Retinal pigment epithelial cell (primary cell): ENCODE measurements around the gene TNS2.
A peak's percentile ranks its signal among the peaks of the same experiment; 100 is the strongest.

Experiments
- DNase-seq: peaks from one replicate; pipeline ENCODE4 v3.0.0-alpha.2; 2010; ENCODE audit warnings: low read depth
- H3K4me3 ChIP-seq: 2 replicates; pipeline ENCODE4 v1.5.1; 2011; ENCODE audit warnings: mild to moderate bottlenecking, low read length, control low read depth, moderate library complexity
- TF ChIP-seq, protein P1 (sequence below): conservative IDR thresholded peaks from 2 replicates; pipeline ENCODE4 v1.5.1; 2011; ENCODE audit warnings: low read depth, low read length, control low read depth, inconsistent platforms

Gene TNS2

DNA sequence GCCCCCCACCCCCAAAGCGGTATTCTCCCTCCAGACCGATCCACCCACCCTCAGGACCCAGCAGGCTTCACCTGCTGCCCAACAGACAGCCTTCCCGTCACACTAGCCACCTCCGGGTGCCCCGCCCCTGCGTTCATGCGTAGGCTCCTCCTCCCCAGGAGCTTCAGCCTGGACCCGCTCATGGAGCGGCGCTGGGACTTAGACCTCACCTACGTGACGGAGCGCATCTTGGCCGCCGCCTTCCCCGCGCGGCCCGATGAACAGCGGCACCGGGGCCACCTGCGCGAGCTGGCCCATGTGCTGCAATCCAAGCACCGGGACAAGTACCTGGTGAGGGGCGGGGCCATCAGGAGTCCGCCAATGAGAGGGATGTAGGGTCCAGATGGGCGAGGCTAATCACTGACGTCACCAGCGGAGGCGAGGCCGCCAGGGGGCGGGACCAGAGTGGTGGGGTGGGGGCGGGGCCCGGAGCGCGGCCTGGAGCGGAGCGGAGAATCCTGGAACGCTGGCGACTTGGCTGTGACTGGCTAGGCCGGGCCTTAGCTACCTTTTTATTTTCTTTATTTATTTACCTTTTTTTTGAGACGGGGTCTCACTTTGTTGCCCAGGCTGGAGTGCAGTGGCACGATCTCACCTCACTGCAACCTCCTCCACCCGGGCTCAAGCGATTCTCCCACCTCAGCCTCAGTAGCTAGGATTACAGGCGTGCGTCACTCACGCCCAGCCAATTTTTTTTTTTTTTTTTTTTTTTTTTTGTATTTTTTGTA is 4.4 kb downstream of the TNS2 start:
- H3K4me3 ChIP-seq, result peak overlapping the region; percentile 82
- TF ChIP-seq, protein P1, sequence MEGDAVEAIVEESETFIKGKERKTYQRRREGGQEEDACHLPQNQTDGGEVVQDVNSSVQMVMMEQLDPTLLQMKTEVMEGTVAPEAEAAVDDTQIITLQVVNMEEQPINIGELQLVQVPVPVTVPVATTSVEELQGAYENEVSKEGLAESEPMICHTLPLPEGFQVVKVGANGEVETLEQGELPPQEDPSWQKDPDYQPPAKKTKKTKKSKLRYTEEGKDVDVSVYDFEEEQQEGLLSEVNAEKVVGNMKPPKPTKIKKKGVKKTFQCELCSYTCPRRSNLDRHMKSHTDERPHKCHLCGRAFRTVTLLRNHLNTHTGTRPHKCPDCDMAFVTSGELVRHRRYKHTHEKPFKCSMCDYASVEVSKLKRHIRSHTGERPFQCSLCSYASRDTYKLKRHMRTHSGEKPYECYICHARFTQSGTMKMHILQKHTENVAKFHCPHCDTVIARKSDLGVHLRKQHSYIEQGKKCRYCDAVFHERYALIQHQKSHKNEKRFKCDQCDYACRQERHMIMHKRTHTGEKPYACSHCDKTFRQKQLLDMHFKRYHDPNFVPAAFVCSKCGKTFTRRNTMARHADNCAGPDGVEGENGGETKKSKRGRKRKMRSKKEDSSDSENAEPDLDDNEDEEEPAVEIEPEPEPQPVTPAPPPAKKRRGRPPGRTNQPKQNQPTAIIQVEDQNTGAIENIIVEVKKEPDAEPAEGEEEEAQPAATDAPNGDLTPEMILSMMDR, result no peak
- peak; percentile 78 for DNase-seq

DNA sequence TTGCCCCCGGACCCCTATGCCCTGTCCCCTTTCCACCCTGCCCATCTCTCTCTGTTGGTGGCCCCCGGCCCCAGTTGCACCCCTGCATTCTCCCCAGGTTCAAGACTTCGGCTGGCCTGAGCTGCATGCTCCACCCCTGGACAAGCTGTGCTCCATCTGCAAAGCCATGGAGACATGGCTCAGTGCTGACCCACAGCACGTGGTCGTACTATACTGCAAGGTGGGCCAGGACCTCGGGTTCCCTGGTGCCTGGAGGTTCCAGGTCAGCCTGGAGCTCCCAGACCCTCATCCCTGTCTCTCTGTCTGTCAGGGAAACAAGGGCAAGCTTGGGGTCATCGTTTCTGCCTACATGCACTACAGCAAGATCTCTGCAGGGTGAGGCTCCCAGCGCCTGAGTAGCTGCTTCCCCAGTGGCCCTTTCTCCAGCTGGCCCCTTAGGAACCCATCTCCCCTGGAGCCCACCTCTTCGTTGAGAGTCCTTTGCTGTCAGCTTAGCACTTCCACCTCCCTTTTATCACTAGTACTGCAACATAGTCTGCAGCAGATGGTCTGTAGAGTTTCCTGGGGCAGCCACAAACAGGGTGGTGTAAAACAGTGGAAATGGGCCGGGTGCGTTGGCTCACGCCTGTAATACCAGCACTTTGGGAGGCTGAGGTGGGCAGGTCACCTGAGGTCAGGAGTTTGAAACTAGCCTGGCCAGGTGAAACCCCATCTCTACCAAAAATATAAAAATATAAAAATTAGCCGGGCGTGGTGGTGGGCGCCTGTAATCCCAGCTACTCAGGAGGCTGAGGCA is 5.8 kb downstream of the TNS2 start:
- TF ChIP-seq, protein P1, result no peak
- no peak overlapping the region for H3K4me3 ChIP-seq
- DNase-seq, result no peak

DNA sequence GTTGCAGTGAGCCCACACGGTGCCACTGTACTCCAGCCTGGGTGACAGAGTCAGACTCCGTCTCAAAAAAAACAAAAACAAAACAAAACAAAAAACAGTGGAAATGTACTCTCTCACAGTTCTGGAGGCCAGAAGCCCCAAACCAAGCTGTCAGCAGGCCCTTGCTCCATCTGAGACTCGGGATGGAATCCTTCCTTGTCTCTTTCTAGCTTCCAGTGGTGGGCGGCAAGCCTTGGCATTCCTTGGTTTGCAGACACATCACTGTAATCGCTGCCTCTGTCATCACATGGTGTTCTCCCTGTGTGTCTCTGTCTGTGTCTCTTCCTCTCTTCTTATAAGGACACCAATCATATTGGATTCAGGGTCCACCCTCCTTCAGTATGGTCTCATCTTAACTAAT is 6.4 kb downstream of the TNS2 start:
- no peak for DNase-seq
- no peak overlapping the region for H3K4me3 ChIP-seq
- TF ChIP-seq, protein P1, result no peak

DNA sequence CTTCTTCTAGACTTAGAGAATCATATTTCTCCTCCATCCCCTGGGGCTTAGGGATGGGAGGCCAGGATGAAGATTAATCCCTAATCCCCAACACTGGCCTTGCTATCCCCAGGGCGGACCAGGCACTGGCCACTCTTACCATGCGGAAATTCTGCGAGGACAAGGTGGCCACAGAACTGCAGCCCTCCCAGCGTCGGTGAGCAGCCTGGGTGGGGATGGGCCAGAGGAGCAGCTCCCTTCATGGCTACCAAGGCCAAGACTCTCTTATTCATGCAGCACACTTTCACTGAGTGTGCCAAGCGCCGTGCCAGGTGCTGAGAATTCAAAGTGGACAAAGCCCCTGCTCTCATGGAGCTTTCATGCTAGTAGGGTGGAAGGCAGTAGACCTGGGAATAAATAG is 7.0 kb downstream of the TNS2 start:
- TF ChIP-seq, protein P1, result no peak
- no peak overlapping the region for H3K4me3 ChIP-seq
- DNase-seq, result no peak

DNA sequence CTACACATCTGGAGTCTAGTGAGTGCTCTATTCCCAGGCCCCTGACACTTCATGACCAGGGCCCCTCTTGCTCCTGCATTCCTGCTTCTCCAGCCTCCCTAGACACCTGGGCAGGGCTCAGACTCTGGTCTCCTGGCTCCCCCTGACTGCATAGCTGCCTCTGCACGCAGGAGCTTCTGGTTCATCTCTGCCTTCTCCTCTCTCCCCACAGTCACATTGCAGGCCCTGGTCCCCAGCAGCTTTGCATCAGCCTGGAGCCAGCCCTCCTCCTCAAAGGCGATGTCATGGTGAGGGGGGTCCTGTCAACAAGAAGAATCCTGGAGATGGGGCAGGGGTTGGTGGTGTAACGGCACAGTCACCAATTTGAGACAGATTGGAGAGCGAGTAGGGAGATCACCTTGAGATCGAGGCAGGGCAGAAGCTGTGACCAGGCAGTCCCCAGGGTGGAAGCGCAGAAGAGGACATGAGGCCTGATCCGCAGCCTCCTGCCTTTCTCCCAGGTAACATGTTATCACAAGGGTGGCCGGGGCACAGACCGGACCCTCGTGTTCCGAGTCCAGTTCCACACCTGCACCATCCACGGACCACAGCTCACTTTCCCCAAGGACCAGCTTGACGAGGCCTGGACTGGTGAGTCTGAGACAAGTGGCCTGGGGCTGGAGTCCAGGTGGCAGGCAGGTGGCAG is 8.1 kb downstream of the TNS2 start:
- DNase-seq, result no peak
- TF ChIP-seq, protein P1, result no peak
- no peak overlapping the region for H3K4me3 ChIP-seq

DNA sequence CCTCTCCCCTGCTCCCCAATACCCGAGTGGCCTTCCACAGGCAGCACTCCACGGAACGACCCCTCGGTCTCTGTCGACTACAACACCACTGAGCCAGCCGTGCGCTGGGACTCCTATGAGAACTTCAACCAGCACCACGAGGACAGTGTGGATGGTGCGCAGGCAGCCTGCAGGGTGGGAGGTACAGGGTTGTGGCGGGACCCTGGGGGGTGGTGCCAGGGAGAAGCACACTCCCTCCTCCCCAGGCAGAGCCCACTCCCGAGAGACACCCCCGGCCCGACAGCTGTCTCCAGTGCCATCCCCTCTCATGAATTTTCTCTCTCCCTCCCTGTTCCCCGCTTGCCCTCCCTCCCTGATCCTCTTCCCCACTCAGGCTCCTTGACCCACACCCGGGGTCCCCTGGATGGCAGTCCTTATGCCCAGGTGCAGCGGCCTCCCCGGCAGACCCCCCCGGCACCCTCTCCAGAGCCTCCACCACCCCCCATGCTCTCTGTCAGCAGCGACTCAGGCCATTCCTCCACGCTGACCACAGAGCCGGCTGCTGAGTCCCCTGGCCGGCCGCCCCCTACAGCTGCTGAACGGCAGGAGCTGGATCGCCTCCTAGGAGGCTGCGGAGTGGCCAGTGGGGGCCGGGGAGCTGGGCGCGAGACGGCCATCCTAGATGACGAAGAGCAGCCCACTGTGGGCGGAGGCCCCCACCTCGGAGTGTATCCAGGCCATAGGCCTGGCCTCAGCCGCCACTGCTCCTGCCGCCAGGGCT is 9.0 kb downstream of the TNS2 start:
- DNase-seq, result no peak
- no peak overlapping the region for H3K4me3 ChIP-seq
- TF ChIP-seq, protein P1, result no peak
